H54 (cell line): ENCODE results near the gene CHST13.
"Not testable (repeated sequence)": the region's sequence is repeated elsewhere in the genome, so short reads cannot be mapped to it uniquely, and the experiment has no call there.

Experiments used
- DNase-seq: peaks from one replicate; pipeline ENCODE4 v3.0.0; 2011; ENCODE audit warnings: low spot score, mixed read lengths; ENCODE audit not compliant: insufficient read length
- FAIRE-seq: peaks from 3 replicates; lab custom pipeline; 2011; peaks lifted over from hg19 to GRCh38; lab: Jason Lieb, UNC
- POLR2A ChIP-seq: IDR thresholded peaks from 2 replicates; pipeline ENCODE4 v1.6.1; 2011; ENCODE audit warnings: low read depth, mild to moderate bottlenecking, low read length

Gene CHST13

DNA sequence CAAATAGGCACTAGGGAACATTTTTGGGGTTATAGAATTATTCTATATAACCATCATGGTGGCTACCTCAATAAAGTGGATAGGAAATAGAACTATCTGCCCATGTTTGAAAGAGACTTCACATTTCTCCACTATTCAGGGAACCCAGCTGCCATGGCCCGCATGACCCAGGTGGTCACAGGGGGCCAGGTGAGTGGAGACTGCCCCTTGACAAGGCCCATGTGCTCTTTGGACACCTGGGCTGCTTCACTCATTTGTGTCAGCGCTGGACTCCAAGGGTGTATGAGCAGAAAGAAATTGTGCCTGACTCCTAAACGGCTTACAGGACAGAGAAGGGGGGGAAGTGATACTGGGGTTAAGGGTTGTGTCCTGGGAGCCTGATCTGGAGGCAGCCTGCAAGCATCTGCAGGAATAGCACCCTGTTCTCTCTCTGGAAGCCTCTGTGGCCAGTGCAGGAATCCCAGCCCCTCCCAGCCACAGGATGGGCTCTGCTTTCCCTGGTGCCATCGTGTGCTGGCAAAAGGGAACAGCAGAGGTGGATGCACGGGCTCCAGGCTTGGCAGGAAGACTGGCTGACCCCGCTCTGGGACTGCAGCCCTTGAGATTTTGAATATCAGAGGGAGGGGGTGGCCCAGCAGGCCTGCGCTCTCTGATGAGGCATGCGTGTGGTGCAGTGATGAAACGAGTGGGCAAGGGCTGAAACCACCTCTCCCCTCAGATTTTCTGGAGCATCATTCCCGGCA lies 43.9 kb downstream of the CHST13 start:
- no peak for FAIRE-seq
- TF ChIP-seq POLR2A: no peak

DNA sequence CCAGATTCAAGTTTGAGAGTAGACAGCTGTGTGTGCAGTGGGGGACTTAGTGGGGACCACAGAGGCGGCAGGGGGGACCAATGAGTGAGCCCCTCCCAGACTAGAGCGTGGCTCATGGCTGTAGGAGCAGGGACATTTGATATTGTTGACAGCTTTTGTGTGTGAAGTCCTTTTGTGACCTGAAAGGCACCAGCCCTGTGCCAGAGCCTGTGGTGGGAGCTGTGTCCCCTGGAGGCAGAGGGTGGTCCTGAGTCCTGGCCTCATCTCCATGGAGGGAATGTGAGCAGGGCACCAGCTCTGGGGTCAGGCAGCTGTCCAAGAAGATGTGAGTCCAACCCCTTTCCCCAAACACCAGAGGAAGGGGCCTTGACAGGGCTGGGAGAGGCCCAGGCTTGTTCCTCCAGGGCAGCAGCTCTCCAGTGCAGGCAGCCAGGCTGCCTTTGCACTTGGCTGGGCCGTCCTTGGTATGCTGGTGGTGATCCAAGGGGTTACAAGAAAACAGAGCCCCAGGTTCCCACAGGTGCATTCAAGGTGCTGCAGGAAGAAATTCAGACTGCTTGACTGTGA lies 44.9 kb downstream of the CHST13 start:
- DNase-seq (no peak), FAIRE-seq (no peak)
- no peak for TF ChIP-seq POLR2A

More for the DNA sequence above, 43.9 kb downstream of the CHST13 start:
- DNase-seq: no peak

GRCh38 chr3:126569390-126569975 lies 45.5 kb downstream of the CHST13 start:
- DNase-seq (no peak), FAIRE-seq (no peak)

GRCh38 chr3:126570103-126570541 lies 46.2 kb downstream of the CHST13 start:
- DNase-seq (no peak), FAIRE-seq (no peak)
- TF ChIP-seq POLR2A: no peak

More at GRCh38 chr3:126569390-126569975, 45.5 kb downstream of the CHST13 start:
- TF ChIP-seq POLR2A: no peak

- DNase-seq: no peak
- TF ChIP-seq POLR2A: no peak
- no peak for FAIRE-seq
These were observed 47.1 kb downstream of the CHST13 start for GRCh38 chr3:126571078-126571477.

GRCh38 chr3:126573492-126574117 lies 49.6 kb downstream of the CHST13 start:
- DNase-seq (no peak), FAIRE-seq (no peak)
- TF ChIP-seq POLR2A: no peak

DNA sequence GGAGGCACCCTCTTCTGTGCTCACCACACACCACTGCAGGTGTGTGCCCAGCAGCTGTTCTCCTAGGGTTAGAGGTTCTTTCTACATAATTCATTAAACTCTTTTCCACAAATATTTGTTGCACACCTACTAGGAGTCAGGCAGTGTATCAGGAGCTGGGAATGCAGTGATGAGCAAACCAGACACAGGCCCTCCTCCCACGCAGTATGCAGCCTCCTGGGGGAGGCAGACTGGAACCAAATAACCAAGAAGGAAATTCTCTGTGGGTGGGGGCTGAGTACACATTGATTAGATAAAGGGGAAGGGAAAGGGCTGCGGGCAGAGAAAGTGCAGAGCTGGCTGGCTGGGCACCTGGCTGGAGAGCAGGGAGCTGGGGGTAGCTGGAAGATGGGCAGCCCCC lies 53.3 kb downstream of the CHST13 start:
- DNase-seq: no peak
- no peak for TF ChIP-seq POLR2A
- no peak for FAIRE-seq

GRCh38 chr3:126578702-126579101 lies 54.7 kb downstream of the CHST13 start:
- FAIRE-seq (no peak), DNase-seq (no peak)
- no peak for TF ChIP-seq POLR2A

DNA sequence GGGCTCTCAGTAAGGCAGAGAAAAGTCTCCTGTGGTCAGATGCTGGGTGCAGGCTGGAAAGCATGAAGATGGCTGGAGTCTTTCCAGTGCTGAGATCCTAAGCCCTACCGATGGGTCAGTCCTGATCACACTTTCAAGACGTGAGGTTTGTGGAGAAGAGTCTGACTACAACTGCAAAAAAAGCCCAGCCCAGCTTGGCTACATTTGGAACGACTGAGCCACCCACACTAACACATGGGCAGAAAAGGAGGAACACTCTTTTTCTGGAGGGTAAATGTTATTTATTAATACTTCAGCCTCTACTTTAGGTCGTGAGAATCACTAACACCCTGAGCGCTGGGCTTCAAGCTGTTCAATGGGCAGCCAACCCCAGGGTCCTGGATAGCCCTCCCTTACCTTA lies 56.8 kb downstream of the CHST13 start:
- FAIRE-seq: no peak
- TF ChIP-seq POLR2A: no peak
- DNase-seq: no peak

DNA sequence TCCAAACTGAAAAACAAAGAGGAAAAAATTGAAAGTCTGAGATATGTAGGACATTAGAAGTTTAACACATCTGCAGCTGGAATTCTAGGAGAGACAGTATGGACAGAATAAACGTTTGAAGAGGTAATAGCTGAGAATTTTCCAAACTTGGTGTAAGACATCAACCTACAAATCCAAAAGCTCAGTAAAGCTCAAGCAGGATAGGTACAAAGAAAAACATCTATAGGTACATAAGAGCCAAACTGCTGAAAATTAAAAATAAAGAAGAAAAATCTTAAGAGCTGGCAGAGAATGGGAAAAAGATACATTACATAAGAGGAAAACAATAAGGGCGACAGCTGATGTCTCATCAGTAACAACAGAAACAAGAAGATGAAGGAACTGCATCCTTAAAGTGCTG lies 57.6 kb downstream of the CHST13 start:
- DNase-seq: no peak
- TF ChIP-seq POLR2A: no peak
- no peak for FAIRE-seq

DNA sequence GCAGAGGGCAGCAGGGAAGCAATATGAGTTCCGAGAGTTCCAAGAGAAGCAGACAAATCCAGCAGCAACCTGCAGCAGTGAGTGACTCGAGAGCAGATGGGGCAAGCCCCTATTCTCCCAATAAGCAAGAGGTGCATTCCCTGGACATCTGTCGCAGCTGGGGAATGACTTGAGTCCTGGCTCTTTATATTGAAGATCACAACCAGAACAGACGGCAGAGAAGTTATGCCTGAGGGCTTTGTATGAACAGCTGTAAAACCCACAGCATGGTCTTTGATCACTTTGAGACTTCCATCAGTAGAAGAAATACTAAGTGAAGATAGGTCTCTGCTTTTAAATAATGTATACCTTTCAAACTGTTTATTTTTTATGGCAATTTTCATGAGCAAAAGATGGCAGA lies 58.4 kb downstream of the CHST13 start:
- FAIRE-seq (no peak), DNase-seq (no peak)
- no peak for TF ChIP-seq POLR2A

GRCh38 chr3:126591515-126591914 lies 67.6 kb downstream of the CHST13 start:
- not testable (repeated sequence) for DNase-seq, FAIRE-seq
